Prostate gland (tissue), 2 donors: ENCODE measurements around the gene TEPSIN. TPM values are rescaled to one million over a fixed set of nuclear protein-coding genes. Genes with fewer than 3 reads are reported as not detected.

Source experiments
- DNase-seq: peaks from one replicate; pipeline ENCODE4 v3.0.0-alpha.2; 2019; ENCODE audit warnings: low spot score
- H3K27ac ChIP-seq, 2 donors: fragments of 200-600 bp; sonication (generic); 2 replicates each; pipeline ENCODE4 v1.5.1; 2017 to 2019
- H3K27me3 ChIP-seq: fragments of 200-600 bp; sonication (generic); replicated peaks from 2 replicates; pipeline ENCODE4 v1.5.1; 2019; ENCODE audit not compliant: insufficient read depth
- H3K36me3 ChIP-seq, 2 donors: fragments of 200-600 bp; sonication (generic); 1 replicate in 1 of 2; 2 replicates in 1 of 2; pipeline versions ENCODE4 v1.5.1 to v1.8.1; 2017 to 2019
- H3K4me1 ChIP-seq: fragments of 200-600 bp; sonication (generic); replicated peaks from 2 replicates; pipeline ENCODE4 v1.5.1; 2019
- H3K4me3 ChIP-seq, 2 donors: fragments of 200-600 bp; sonication (generic); 2 replicates each; pipeline ENCODE4 v1.5.1; 2017 to 2019
- H3K9me3 ChIP-seq: fragments of 200-600 bp; sonication (generic); 2 replicates; pipeline ENCODE4 v1.5.1; 2017
- POLR2A ChIP-seq: fragments of 450-650 bp; IDR thresholded peaks from one replicate; pipeline ENCODE4 v1.6.1; 2016; ENCODE audit warnings: antibody characterized with exemption, mild to moderate bottlenecking
- POLR2AphosphoS5 ChIP-seq: sonication (generic); formaldehyde crosslinking; IDR thresholded peaks from one replicate; pipeline ENCODE4 v1.6.1; 2017; ENCODE audit warnings: antibody characterized with exemption
- WGBS: methylation state at CpG from one replicate; pipeline ENCODE4 v1.1.5; 2018; 5-methylcytosine and 5-hydroxymethylcytosine counted together
- intact Hi-C: fragments of 100-400 bp; cut with DNase I; formaldehyde crosslinking; loops from one replicate; pipeline ENCODE4 v1.14.2; 2022
- total RNA-seq, 2 donors: library from RNA; depleted of rRNA; stranded (reverse); fragments of >200 nt; gene quantifications; one replicate each; pipeline ENCODE4 v1.1.0, GENCODE V29; 2016
- TF ChIP-seq, protein P1 (sequence below), 4 experiments: fragments of 200-600 bp in 2 of 4; fragments of 450-650 bp in 2 of 4; sonication (generic) in 2 of 4; IDR thresholded peaks; 1 replicate in 3 of 4; 2 replicates in 1 of 4; pipeline ENCODE4 v1.5.1; 2016 to 2019; ENCODE audit warnings: antibody characterized with exemption in 4 of 4, mild to moderate bottlenecking in 2 of 4, moderate library complexity in 2 of 4

The TEPSIN gene
- total RNA-seq, 2 donors from 2014 or later, result 35.6 to 81.5 TPM

DNA sequence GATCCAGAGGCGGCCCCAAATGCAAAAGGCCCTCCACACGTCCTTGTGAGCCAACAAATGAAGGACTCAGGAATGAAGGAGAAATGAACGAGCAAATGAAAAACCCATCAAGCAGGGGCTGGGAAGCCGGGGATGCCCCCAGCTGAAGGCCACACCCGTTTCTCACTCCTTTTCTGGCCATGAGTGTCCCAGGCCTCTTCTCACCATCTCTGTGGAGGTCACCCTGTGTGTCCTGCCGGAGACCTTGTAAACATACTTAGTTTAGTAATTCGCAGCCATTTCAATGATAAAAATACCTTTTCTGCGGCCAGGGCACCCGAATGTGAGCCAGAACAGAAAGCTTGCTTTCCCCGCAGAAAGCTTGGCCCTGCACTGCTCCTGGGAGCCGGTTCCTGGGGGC is 51.7 kb downstream of the TEPSIN start:
- no peaks in the 10 kb centered on the region for H3K36me3 ChIP-seq
- TF ChIP-seq POLR2AphosphoS5 (no peak), POLR2A (no peak)
- TF ChIP-seq, protein P1, sequence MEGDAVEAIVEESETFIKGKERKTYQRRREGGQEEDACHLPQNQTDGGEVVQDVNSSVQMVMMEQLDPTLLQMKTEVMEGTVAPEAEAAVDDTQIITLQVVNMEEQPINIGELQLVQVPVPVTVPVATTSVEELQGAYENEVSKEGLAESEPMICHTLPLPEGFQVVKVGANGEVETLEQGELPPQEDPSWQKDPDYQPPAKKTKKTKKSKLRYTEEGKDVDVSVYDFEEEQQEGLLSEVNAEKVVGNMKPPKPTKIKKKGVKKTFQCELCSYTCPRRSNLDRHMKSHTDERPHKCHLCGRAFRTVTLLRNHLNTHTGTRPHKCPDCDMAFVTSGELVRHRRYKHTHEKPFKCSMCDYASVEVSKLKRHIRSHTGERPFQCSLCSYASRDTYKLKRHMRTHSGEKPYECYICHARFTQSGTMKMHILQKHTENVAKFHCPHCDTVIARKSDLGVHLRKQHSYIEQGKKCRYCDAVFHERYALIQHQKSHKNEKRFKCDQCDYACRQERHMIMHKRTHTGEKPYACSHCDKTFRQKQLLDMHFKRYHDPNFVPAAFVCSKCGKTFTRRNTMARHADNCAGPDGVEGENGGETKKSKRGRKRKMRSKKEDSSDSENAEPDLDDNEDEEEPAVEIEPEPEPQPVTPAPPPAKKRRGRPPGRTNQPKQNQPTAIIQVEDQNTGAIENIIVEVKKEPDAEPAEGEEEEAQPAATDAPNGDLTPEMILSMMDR (IDR thresholded peaks at IDR 0.05), result no peak
- H3K27ac ChIP-seq, result no peak overlapping the region
- H3K4me1 ChIP-seq, result no peaks in the 10 kb centered on the region
- intact Hi-C loops, result no loop called here
- no peaks in the 10 kb centered on the region for H3K9me3 ChIP-seq
- no peaks in the 10 kb centered on the region for H3K27me3 ChIP-seq
- WGBS, result 93% methylated on average over 11 of the region's 11 CpGs
- no peak for DNase-seq
- no peak overlapping the region for H3K4me3 ChIP-seq

DNA sequence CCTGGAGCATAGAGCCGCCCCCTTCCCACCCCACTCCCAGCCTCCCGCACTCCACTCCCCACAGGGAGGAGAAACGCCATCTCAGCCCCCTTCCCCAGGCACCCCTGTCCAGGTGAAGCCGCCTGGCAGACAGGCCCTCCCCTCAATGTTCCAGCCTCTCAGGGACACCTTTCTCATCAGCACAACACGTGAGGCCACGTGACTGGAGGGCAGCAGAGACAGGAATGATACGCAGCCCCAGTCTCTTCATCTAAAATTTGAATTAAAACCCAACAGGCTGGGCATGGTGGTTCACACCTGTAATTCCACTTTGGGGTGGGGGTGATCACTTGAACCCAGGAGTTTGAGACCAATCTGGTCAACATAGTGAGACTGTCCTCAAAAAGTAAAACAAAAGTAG is 52.7 kb downstream of the TEPSIN start:
- Histone ChIP-seq H3K4me1 (no peaks in the 10 kb centered on the region), H3K36me3 (no peaks in the 10 kb centered on the region), H3K9me3 (no peaks in the 10 kb centered on the region), H3K27ac (no peak overlapping the region), H3K4me3 (no peak overlapping the region), H3K27me3 (no peaks in the 10 kb centered on the region)
- TF ChIP-seq POLR2AphosphoS5 (no peak), POLR2A (no peak)
- TF ChIP-seq, protein P1 (IDR thresholded peaks at IDR 0.05), result no peak
- 74% methylated on average over 7 of the region's 7 CpGs for WGBS
- intact Hi-C loops, result no loop called here
- no peak for DNase-seq

DNA sequence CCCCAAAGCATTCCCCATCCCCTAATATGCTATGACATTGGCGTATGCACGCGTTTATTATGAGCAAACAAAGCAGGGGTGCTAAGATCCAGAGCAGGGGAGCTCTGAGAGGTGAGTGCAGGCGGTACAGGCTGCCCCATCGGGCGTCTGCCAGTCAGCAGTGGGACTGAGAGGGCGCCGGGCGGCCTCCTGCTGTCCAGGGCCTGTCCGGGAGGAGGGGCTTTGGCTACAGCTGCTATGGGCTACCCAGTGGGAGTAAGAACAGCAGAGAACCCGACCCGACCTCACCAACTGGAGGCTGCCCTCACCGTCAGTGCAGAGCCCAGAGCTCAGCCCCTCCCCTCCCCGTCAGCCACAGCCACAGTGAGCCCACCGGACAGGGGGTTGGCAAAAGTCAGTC is 54.3 kb downstream of the TEPSIN start:
- TF ChIP-seq POLR2A, result no peak
- TF ChIP-seq, protein P1 (IDR thresholded peaks at IDR 0.05), result no peak
- TF ChIP-seq POLR2AphosphoS5, result no peak
- no peaks in the 10 kb centered on the region for H3K9me3 ChIP-seq
- intact Hi-C loops, result no loop called here
- no peak for DNase-seq
- 15% methylated on average over 15 of the region's 15 CpGs for WGBS
- H3K4me3 ChIP-seq, result no peak overlapping the region
- H3K27me3 ChIP-seq, result no peaks in the 10 kb centered on the region
- no peak overlapping the region for H3K27ac ChIP-seq
- H3K4me1 ChIP-seq, result no peaks in the 10 kb centered on the region
- no peaks in the 10 kb centered on the region for H3K36me3 ChIP-seq

DNA sequence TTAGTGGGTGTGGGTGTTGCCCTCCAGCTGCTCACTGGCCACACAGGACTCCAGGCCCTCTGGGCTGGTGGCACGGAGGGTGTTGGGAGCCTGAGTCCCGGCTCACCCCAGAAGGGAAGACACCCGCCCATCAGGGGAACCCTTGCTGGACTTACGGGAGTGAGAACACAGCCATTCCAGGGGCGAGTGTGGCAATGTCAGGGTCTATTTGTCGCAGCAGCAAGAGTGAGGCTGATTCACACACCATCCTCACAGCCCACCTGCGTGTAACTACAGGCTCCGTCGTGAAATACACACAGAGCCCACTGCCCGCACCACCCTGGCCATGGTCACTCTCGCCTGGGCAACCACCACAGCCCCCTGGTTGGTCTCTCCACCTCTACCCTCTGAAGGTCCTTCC is 55.0 kb downstream of the TEPSIN start:
- H3K36me3 ChIP-seq, result no peaks in the 10 kb centered on the region
- TF ChIP-seq, protein P1 (IDR thresholded peaks at IDR 0.05), result no peak
- TF ChIP-seq POLR2A, result no peak
- no peak for TF ChIP-seq POLR2AphosphoS5
- no peak overlapping the region for H3K27ac ChIP-seq
- intact Hi-C loops, result no loop called here
- no peak overlapping the region for H3K4me3 ChIP-seq
- no peaks in the 10 kb centered on the region for H3K27me3 ChIP-seq
- 95% methylated on average over 11 of the region's 11 CpGs for WGBS
- no peaks in the 10 kb centered on the region for H3K4me1 ChIP-seq
- no peak for DNase-seq
- H3K9me3 ChIP-seq, result no peaks in the 10 kb centered on the region

DNA sequence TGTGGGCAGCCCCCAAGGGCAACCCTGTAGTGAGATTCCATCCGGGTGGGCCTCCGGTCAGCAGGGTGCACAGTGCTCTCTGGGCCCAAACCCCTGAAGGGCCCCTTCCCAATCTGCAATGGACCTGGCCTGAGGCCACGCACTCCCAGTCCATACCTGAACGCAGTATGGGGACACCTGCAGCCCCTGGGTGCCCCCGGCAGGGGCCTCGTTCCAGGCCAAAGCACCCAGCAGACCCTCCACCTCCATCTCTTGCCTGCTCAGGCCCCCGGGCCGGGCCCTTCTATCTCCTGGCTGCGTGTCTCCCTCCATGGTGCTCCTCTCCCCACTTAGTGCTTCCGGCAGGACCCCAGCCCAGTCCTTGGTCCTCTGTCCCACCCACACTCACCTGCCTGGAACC is 55.5 kb downstream of the TEPSIN start:
- Histone ChIP-seq H3K4me1 (no peaks in the 10 kb centered on the region), H3K4me3 (no peak overlapping the region), H3K27ac (no peak overlapping the region), H3K27me3 (no peaks in the 10 kb centered on the region), H3K36me3 (no peaks in the 10 kb centered on the region), H3K9me3 (no peaks in the 10 kb centered on the region)
- WGBS, result 95% methylated on average over 10 of the region's 10 CpGs
- intact Hi-C loops, result no loop called here
- no peak for DNase-seq
- TF ChIP-seq POLR2A (no peak), POLR2AphosphoS5 (no peak)
- TF ChIP-seq, protein P1 (IDR thresholded peaks at IDR 0.05), result no peak
